ENCODE results near the gene NR1I2.

NR1I2 gene

GRCh38 chr3:119781330-119782198 is at the start of gene NR1I2:
Gene NR1I2 (plus strand): TSS chr3:119782101.
- no peak for DNase-seq

- DNase-seq = no peak
These were observed 48.1 kb upstream of the NR1I2 start for GRCh38 chr3:119733812-119734211.

- no peak for DNase-seq
These were observed 43.2 kb upstream of the NR1I2 start for GRCh38 chr3:119738741-119739140.

DNA sequence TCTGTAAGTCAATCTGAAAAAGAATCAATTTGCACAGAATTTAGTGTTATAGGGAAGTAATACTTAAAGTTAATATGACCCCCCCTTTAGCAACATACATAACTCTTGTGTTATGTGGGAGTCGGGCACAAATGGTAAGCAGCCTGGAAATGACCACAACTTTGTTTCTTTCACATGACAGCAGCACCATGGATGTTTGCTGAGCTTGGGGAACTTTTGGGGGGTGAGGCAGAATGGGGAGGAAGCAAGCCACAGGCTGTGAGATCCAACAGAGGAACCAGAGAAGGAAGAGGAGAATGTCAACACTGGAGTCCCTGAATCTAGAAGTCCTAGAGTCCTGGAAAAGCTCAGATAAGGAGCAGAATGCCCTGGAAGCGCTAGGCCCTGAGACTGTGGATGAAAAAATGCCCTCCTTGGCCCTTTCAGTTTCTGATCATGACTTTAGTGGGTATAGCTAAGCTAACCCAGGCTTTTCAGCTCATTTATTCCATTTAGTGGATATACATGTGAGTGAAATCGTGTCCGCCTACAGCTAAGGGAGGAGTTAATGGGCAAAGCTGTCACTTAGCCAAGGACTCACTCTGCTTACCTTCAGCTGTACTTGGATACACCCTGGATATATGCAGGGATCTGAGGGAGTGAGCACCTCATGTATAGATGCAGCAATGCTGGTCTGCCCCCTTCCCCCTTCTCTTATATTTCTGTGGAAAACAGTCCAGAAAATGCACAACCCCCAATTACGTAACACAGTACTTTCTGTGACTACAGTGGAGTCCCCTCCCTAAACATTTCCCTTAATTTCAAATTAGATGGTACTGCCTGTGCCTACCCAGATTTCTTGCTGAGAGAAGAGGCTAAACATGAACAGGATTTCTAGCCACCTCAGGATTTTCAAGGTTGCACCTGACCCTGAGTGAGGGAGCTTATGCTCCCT is 40.0 kb upstream of the NR1I2 start:
- DNase-seq = no peak

DNA sequence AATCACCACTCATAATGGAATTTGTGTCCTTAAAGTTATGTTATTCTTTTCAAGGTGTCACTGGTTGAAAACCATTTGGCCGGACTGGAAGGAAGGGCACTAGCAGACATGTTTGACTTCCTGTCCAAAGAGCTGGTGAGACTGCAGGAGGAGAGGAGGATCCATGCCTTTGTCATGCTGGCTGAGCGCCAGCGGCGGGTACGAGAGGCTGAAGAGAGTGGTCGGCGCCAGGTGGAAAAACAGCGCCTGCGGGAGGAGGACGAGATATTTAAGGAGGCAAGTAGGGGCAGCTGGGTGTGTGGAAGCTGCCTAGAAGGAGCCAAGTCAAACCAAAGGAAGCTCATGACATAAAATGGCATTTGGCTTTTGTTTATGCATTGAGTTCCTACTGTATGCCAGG is 38.0 kb upstream of the NR1I2 start:
- no peak for DNase-seq

GRCh38 chr3:119745942-119746341 is 36.0 kb upstream of the NR1I2 start:
- no peak for DNase-seq

GRCh38 chr3:119746423-119746822 is 35.5 kb upstream of the NR1I2 start:
- DNase-seq = no peak

GRCh38 chr3:119747357-119747756 is 34.5 kb upstream of the NR1I2 start:
- no peak for DNase-seq

DNA sequence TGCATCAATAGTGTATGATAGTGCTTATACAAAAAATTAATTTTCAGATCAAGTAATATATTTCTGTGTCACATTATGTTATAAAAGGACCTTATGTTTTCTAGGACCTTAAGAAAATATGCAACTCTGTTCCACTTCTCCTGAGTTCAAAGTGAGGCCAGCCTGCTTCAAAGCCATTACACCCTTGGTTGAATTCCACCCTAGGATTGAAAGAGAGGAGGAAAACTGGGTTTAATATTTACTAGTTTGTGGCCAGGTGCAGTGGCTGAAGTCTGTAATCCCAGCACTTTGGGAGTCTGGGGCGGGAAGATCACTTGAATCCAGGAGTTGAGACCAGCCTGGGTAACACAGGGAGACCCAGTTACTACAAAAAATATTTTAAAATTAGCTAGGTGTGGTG is 32.9 kb upstream of the NR1I2 start:
- no peak for DNase-seq

- DNase-seq = no peak
These were observed 30.5 kb upstream of the NR1I2 start for GRCh38 chr3:119751423-119751822.

GRCh38 chr3:119759962-119760361 is 21.9 kb upstream of the NR1I2 start:
- no peak for DNase-seq

GRCh38 chr3:119762876-119763275 is 19.0 kb upstream of the NR1I2 start:
- DNase-seq = no peak

DNA sequence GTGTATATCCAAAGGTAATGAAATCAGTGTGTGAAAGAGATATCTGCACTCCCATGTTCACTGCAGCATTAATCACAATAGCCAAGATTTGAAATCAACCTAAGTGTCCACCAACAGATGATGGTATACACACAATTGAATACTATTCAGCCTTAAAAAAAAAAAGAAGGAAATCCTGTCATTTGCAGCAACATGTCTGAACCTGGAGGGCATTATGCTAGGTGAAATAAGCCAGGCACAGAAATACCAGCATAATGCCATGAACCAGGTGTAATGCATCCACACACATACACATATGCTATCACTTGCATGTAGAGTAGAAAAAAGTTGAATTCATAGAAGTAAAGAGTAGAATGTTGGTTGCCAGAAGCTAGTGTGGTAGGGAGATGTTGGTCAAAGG is 18.4 kb upstream of the NR1I2 start:
- no peak for DNase-seq

GRCh38 chr3:119765239-119765638 is 16.7 kb upstream of the NR1I2 start:
- DNase-seq = no peak

- no peak for DNase-seq
These were observed 13.8 kb upstream of the NR1I2 start for GRCh38 chr3:119767936-119768601.

GRCh38 chr3:119768668-119769393 is 13.1 kb upstream of the NR1I2 start:
- DNase-seq = no peak

DNA sequence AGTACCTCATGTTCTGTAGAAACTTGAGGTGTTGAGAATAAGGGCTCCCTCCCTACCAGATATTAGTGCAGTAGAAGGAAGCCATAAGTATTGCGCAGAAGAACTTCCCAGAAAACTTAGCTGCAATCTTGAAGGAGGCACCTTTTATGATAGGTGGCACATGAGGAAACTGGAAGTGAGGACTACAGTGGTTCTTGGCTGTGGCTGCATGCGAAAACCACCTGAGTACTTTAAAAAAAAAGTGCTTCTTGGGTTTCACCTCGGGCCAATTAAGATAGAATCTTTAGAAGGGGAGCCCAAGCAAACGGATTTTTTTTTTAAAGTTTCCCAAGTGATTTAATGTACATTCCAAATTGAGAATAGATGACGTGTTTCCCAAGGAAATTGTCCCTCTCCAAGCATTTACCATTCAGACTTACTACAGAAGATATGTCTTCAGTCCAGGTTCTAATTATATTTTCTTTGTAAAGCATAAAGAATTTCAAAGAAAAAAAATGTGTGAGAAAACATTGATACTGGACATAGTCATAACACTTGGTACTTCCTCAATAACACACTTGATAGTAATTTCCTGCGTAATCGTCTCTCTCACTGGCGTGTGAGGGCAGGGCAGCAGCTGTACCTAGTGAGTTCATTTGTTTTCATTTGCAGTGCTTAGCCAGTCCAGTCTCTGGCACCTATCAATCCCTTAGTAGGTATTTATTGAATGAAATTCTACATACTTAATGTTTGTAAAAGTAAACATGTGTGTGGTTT is 12.3 kb upstream of the NR1I2 start:
- no peak for DNase-seq

DNA sequence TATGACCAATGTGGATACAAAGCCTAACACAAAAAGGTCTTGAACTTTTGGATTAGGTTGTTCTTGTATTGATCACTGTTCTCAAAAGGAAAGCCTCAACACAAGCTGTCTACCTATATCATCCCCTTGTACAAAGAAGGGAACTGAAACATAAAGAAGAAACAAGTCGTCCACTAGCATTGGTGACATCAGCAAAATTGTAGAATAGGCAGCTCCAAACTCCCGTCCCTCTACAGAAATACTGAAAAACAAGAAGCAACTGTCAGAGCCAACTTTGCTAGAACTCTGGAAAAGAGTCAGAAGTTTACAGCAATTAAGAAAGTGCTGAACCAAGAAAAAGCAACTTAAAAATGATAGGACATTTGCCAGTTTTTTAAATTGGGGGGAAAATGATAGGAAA is 7.5 kb upstream of the NR1I2 start:
- no peak for DNase-seq

GRCh38 chr3:119776304-119776703 is 5.6 kb upstream of the NR1I2 start:
- DNase-seq = no peak

- DNase-seq = no peak
These were observed 3.7 kb upstream of the NR1I2 start for GRCh38 chr3:119778176-119778575.

DNA sequence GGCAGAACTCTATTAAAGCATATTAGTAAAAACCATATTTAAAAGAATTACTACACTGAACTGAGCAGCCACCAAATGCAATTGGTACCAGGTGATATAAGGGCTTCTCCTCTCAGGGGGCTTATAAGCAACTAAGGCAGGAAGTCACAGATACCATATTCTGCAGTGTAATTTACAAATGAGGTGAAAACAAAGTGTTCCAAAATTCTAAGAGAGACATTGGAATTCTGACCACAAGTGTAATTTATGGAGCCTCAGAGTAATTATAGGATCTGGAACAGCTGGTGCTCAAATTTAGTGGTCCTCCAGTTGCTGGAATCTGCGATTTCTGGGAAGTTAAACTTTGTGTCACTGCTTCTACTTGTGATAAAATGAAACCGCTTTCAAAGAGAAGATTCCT is 3.1 kb upstream of the NR1I2 start:
- DNase-seq = no peak
